Loucy (cell line): ENCODE measurements around the gene FAM83B.

Experiments
- EZH2phosphoT487 ChIP-seq: fragments of 200-600 bp; IDR thresholded peaks from 2 replicates; pipeline ENCODE4 v1.6.1; 2018; ENCODE audit warnings: antibody characterized with exemption, mild to moderate bottlenecking, moderate library complexity, borderline replicate concordance
- TF ChIP-seq, protein P1 (sequence below): fragments of 200-600 bp; sonication (generic); conservative IDR thresholded peaks from 2 replicates; pipeline ENCODE4 v1.5.1; 2014; ENCODE audit warnings: mild to moderate bottlenecking, antibody characterized with exemption, low read length

DNA sequence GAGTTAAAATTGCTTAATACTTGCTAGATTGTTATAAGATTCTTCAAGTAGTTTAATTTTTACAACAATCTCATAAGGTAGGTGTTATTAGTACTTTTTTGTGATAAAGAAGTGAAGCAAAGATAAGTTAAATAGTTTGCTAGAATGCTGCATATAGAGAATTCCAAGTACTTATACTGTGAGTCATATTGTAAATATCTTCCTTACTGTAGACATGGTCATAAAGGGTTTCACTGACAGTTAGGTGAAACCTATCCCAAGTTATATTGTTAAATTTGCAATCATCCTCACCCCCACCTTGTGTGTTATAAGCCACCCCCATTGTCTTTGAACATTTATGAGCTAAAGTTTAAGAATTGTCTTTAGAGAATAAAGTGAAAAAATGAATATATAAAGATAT is 142.0 kb downstream of the FAM83B start:
- TF ChIP-seq, protein P1, sequence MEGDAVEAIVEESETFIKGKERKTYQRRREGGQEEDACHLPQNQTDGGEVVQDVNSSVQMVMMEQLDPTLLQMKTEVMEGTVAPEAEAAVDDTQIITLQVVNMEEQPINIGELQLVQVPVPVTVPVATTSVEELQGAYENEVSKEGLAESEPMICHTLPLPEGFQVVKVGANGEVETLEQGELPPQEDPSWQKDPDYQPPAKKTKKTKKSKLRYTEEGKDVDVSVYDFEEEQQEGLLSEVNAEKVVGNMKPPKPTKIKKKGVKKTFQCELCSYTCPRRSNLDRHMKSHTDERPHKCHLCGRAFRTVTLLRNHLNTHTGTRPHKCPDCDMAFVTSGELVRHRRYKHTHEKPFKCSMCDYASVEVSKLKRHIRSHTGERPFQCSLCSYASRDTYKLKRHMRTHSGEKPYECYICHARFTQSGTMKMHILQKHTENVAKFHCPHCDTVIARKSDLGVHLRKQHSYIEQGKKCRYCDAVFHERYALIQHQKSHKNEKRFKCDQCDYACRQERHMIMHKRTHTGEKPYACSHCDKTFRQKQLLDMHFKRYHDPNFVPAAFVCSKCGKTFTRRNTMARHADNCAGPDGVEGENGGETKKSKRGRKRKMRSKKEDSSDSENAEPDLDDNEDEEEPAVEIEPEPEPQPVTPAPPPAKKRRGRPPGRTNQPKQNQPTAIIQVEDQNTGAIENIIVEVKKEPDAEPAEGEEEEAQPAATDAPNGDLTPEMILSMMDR: no peak
- TF ChIP-seq EZH2phosphoT487: no peak
